T-helper 1 cell treated with Interleukin-12 subunit alpha and Interleukin-12 subunit beta and Interleukin-4 antibody, amounts not matched to agents 30 μg/mL and 1 μg/mL, for 36 hours (primary cell): ENCODE results near the gene PDK2.
A peak's percentile ranks its signal among the peaks of the same experiment; 100 is the strongest.

Experiments
- H3K27ac Mint-ChIP-seq: one replicate; pipeline ENCODE4 v1.8.0; 2021; ENCODE audit warnings: mild to moderate bottlenecking, mixed read lengths
- H3K27me3 Mint-ChIP-seq: one replicate; pipeline ENCODE4 v1.8.0; 2021; ENCODE audit warnings: low read depth, mixed read lengths
- H3K36me3 Mint-ChIP-seq: one replicate; pipeline ENCODE4 v1.8.0; 2021; ENCODE audit warnings: low read depth, mixed read lengths
- H3K4me1 Mint-ChIP-seq: one replicate; pipeline ENCODE4 v1.8.0; 2021; ENCODE audit warnings: low read depth, mixed read lengths
- H3K4me3 Mint-ChIP-seq: one replicate; pipeline ENCODE4 v1.8.0; 2021; ENCODE audit warnings: mild to moderate bottlenecking, moderate library complexity, mixed read lengths
- H3K9me3 Mint-ChIP-seq: one replicate; pipeline ENCODE4 v1.8.0; 2021; ENCODE audit warnings: mixed read lengths

The PDK2 gene

GRCh38 chr17:50096758-50097157, 1.6 kb downstream of the PDK2 start:
- no peak overlapping the region for H3K27ac Mint-ChIP-seq
- H3K4me3 Mint-ChIP-seq = peak overlapping the region; percentile 10
- H3K27me3 Mint-ChIP-seq = no peaks in the 10 kb centered on the region
- H3K36me3 Mint-ChIP-seq = peaks cover 4% of the 10 kb centered on the region
- H3K4me1 Mint-ChIP-seq = peaks cover 16% of the 10 kb centered on the region
- H3K9me3 Mint-ChIP-seq = no peaks in the 10 kb centered on the region

GRCh38 chr17:50097455-50097854, 2.3 kb downstream of the PDK2 start:
- Mint-ChIP-seq H3K4me3 (peak overlapping the region; percentile 10), H3K9me3 (no peaks in the 10 kb centered on the region), H3K4me1 (peaks cover 16% of the 10 kb centered on the region), H3K27me3 (no peaks in the 10 kb centered on the region), H3K36me3 (peaks cover 4% of the 10 kb centered on the region), H3K27ac (no peak overlapping the region)

GRCh38 chr17:50097926-50098325, 2.8 kb downstream of the PDK2 start:
- H3K9me3 Mint-ChIP-seq = no peaks in the 10 kb centered on the region
- H3K4me3 Mint-ChIP-seq = no peak overlapping the region
- H3K36me3 Mint-ChIP-seq = peaks cover 4% of the 10 kb centered on the region
- no peak overlapping the region for H3K27ac Mint-ChIP-seq
- H3K4me1 Mint-ChIP-seq = peaks cover 16% of the 10 kb centered on the region
- no peaks in the 10 kb centered on the region for H3K27me3 Mint-ChIP-seq

- H3K9me3 Mint-ChIP-seq = no peaks in the 10 kb centered on the region
- peaks cover 14% of the 10 kb centered on the region for H3K4me1 Mint-ChIP-seq
- H3K4me3 Mint-ChIP-seq = no peak overlapping the region
- peaks cover 4% of the 10 kb centered on the region for H3K36me3 Mint-ChIP-seq
- no peaks in the 10 kb centered on the region for H3K27me3 Mint-ChIP-seq
- no peak overlapping the region for H3K27ac Mint-ChIP-seq
These were observed 3.4 kb downstream of the PDK2 start for GRCh38 chr17:50098583-50098982.

- Mint-ChIP-seq H3K27ac (no peak overlapping the region), H3K4me3 (no peak overlapping the region), H3K9me3 (no peaks in the 10 kb centered on the region), H3K36me3 (peaks cover 4% of the 10 kb centered on the region), H3K27me3 (no peaks in the 10 kb centered on the region), H3K4me1 (peaks cover 14% of the 10 kb centered on the region)
These were observed 3.9 kb downstream of the PDK2 start for GRCh38 chr17:50099003-50099402.

GRCh38 chr17:50100480-50100883, 5.3 kb downstream of the PDK2 start:
- Mint-ChIP-seq H3K9me3 (no peaks in the 10 kb centered on the region), H3K27me3 (no peaks in the 10 kb centered on the region), H3K4me1 (peaks cover 6% of the 10 kb centered on the region), H3K27ac (no peak overlapping the region), H3K4me3 (no peak overlapping the region), H3K36me3 (peaks cover 4% of the 10 kb centered on the region)

- H3K27me3 Mint-ChIP-seq = no peaks in the 10 kb centered on the region
- peaks cover 4% of the 10 kb centered on the region for H3K36me3 Mint-ChIP-seq
- no peaks in the 10 kb centered on the region for H3K9me3 Mint-ChIP-seq
- no peak overlapping the region for H3K4me3 Mint-ChIP-seq
- no peak overlapping the region for H3K27ac Mint-ChIP-seq
- H3K4me1 Mint-ChIP-seq = peaks cover 2% of the 10 kb centered on the region
These were observed 5.8 kb downstream of the PDK2 start for GRCh38 chr17:50100921-50101345.

GRCh38 chr17:50101346-50102163, 6.4 kb downstream of the PDK2 start:
- Mint-ChIP-seq H3K27me3 (no peaks in the 10 kb centered on the region), H3K4me1 (no peaks in the 10 kb centered on the region), H3K36me3 (peaks cover 6% of the 10 kb centered on the region), H3K9me3 (no peaks in the 10 kb centered on the region), H3K27ac (no peak overlapping the region), H3K4me3 (no peak overlapping the region)

- H3K9me3 Mint-ChIP-seq = no peaks in the 10 kb centered on the region
These were observed 7.2 kb downstream of the PDK2 start for GRCh38 chr17:50102164-50102991.

GRCh38 chr17:50103252-50103651, 8.1 kb downstream of the PDK2 start:
- no peak overlapping the region for H3K27ac Mint-ChIP-seq
- H3K9me3 Mint-ChIP-seq = no peaks in the 10 kb centered on the region
- no peaks in the 10 kb centered on the region for H3K4me1 Mint-ChIP-seq
- H3K4me3 Mint-ChIP-seq = no peak overlapping the region
- peaks cover 6% of the 10 kb centered on the region for H3K36me3 Mint-ChIP-seq
- H3K27me3 Mint-ChIP-seq = no peaks in the 10 kb centered on the region

More at GRCh38 chr17:50102164-50102991, 7.2 kb downstream of the PDK2 start:
- no peak overlapping the region for H3K27ac Mint-ChIP-seq
- H3K36me3 Mint-ChIP-seq = peaks cover 6% of the 10 kb centered on the region
- H3K27me3 Mint-ChIP-seq = no peaks in the 10 kb centered on the region
- H3K4me3 Mint-ChIP-seq = no peak overlapping the region
- no peaks in the 10 kb centered on the region for H3K4me1 Mint-ChIP-seq

- no peaks in the 10 kb centered on the region for H3K27me3 Mint-ChIP-seq
- no peak overlapping the region for H3K4me3 Mint-ChIP-seq
- no peaks in the 10 kb centered on the region for H3K4me1 Mint-ChIP-seq
- H3K9me3 Mint-ChIP-seq = no peaks in the 10 kb centered on the region
- peaks cover 7% of the 10 kb centered on the region for H3K36me3 Mint-ChIP-seq
- no peak overlapping the region for H3K27ac Mint-ChIP-seq
These were observed 8.8 kb downstream of the PDK2 start for GRCh38 chr17:50103941-50104340.

- Mint-ChIP-seq H3K36me3 (peaks cover 5% of the 10 kb centered on the region), H3K4me1 (no peaks in the 10 kb centered on the region), H3K27me3 (no peaks in the 10 kb centered on the region), H3K4me3 (no peak overlapping the region), H3K27ac (no peak overlapping the region), H3K9me3 (no peaks in the 10 kb centered on the region)
These were observed 10.7 kb downstream of the PDK2 start for GRCh38 chr17:50105811-50106210.

GRCh38 chr17:50106393-50107131, 11.4 kb downstream of the PDK2 start:
- no peaks in the 10 kb centered on the region for H3K4me1 Mint-ChIP-seq
- no peak overlapping the region for H3K27ac Mint-ChIP-seq
- H3K4me3 Mint-ChIP-seq = no peak overlapping the region
- H3K27me3 Mint-ChIP-seq = no peaks in the 10 kb centered on the region
- peaks cover 5% of the 10 kb centered on the region for H3K36me3 Mint-ChIP-seq
- H3K9me3 Mint-ChIP-seq = no peaks in the 10 kb centered on the region

GRCh38 chr17:50107790-50108414, 12.8 kb downstream of the PDK2 start:
- Mint-ChIP-seq H3K4me1 (no peaks in the 10 kb centered on the region), H3K27me3 (no peaks in the 10 kb centered on the region), H3K27ac (no peak overlapping the region), H3K4me3 (no peak overlapping the region), H3K9me3 (no peaks in the 10 kb centered on the region), H3K36me3 (peaks cover 5% of the 10 kb centered on the region)
